ENCODE measurements around the gene ACP4.

ACP4 gene

DNA sequence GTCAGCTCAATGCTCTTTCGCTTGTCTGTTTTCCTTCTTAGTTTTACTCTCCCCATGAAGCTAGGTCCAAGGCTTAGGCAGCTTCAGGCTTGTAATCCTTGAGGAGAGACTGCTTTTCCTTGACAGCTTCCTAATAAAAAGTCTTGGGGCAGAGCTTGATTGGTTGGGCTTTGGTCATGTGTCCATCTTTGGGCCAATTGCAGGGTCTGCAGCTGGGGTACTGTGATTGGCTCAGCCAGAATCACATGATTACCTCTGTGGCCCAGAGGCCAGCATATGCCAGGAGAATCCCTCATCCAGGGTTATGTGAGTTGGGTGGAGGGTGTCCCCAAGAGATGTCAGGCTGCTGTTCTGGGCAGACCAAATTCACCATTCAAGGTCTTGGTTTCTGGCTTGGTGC is 25.2 kb downstream of the ACP4 start:
- TF ChIP-seq, protein P1, sequence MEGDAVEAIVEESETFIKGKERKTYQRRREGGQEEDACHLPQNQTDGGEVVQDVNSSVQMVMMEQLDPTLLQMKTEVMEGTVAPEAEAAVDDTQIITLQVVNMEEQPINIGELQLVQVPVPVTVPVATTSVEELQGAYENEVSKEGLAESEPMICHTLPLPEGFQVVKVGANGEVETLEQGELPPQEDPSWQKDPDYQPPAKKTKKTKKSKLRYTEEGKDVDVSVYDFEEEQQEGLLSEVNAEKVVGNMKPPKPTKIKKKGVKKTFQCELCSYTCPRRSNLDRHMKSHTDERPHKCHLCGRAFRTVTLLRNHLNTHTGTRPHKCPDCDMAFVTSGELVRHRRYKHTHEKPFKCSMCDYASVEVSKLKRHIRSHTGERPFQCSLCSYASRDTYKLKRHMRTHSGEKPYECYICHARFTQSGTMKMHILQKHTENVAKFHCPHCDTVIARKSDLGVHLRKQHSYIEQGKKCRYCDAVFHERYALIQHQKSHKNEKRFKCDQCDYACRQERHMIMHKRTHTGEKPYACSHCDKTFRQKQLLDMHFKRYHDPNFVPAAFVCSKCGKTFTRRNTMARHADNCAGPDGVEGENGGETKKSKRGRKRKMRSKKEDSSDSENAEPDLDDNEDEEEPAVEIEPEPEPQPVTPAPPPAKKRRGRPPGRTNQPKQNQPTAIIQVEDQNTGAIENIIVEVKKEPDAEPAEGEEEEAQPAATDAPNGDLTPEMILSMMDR (conservative IDR thresholded peaks at IDR 0.05; ENCODE audit: low read depth) = no peak
- ChIA-PET POLR2A (ENCODE audit: low non-redundant PET) (no interaction called here), CTCF (no interaction called here)
- H3K27ac ChIP-seq = no peak overlapping the region
- no peak for DNase-seq (ENCODE audit: low spot score)

DNA sequence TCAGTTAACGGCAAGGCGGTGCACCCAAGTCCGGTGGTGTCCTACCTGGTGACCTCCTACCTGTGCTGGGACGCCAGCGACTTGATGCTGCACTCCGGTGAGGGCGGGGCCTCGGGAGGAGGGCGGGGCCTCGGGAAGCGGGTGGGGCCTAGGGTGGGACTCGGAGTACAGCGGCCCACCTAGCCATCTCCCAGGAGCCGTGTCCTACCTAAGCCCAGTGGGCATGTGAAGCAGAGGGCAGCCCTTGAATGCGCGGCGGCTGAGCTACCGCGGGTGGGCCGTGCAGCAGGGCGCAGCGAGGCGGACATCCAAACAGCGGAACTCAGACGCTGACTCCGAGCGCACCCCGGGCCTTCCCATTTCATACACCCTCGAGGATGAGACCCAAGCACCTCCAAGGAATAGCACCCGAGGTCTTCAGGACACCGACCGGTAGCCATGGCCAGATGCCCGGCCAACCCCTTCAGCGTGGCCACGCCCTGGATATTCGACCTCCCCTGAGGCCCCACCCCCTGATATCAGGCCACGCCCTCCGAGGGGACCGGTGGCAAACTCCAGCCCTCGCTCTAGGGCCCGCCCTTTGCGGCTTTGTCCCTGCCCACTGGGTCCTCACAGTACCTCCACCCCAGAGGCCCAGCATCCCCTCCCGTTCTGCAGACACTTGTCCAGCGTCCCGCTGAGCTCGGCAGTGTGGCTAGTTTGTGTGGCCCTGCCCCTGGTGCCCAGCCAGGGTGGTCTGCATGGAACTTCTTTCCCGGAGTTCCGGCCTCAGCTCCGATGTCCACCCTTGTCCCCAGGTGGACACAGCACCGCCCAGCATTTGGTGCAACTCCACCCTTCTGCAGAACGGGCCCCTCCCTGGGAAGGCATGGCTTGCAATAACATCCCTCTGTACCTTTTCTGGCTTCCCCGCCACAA is 28.0 kb downstream of the ACP4 start:
- ChIA-PET POLR2A (ENCODE audit: low non-redundant PET) (no interaction called here), CTCF (interaction anchor here (0.6 kb wide), 1 partner anchor 44 kb away, joined by 4 read pairs; no protein-coding TSS in a partner anchor)
- TF ChIP-seq, protein P1 (conservative IDR thresholded peaks at IDR 0.05; ENCODE audit: low read depth) = no peak
- no peak overlapping the region for H3K27ac ChIP-seq
- DNase-seq (ENCODE audit: low spot score) = no peak

DNA sequence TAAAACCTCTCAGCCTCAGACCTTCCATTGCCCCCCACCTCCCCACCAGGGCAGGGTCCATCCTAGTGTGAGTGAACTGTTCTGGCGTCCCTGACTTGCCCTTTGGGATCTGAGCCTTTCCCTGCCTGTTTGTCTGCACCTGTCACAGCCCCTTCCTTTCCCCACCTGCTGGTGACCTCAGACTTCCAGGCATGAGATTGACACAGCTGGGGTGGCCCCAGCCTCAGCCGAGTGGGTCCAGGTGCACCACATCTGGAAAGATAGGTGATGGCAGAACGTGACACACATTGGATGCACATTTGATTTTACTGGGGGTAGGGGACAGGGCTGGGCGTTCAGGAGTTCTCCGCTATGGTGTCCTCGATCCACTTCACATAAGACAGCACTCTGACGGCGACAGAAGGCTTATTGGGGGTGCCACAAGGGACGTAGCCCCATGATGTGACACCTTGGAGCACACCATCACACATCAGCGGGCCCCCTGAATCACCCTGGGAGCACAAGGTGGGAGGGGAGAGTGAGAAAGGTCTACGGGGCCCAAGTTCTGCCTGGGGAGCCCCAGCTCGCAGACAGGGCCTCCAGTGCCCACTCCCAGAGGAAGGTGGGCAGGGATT is 28.8 kb downstream of the ACP4 start:
- DNase-seq (ENCODE audit: low spot score) = no peak
- POLR2A ChIA-PET (ENCODE audit: low non-redundant PET) = no interaction called here
- TF ChIP-seq, protein P1 (conservative IDR thresholded peaks at IDR 0.05; ENCODE audit: low read depth) = no peak
- CTCF ChIA-PET = interaction anchor here (0.6 kb wide), 1 partner anchor 43 kb away, joined by 4 read pairs; no protein-coding TSS in a partner anchor
- no peak overlapping the region for H3K27ac ChIP-seq

DNA sequence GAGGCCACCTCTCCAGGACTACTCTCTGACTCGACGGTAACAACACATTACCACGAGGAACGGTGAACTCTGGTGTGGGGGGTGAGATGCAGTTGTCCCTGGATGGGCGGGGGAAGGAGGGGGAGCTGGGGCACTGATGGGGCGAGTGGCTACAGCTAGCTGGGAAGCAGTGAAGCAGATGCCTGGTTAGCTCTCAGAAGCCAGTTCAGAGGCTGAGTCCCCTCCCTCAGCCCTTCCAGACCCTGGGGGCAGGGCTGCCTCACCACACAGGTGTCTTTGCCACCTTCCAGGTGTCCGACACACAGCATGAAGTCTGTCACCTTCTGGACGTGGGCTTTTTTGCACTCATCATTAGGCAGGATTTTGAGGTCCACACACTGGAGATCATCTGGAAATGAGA is 29.4 kb downstream of the ACP4 start:
- ChIA-PET CTCF (no interaction called here), POLR2A (ENCODE audit: low non-redundant PET) (no interaction called here)
- no peak overlapping the region for H3K27ac ChIP-seq
- no peak for DNase-seq (ENCODE audit: low spot score)
- TF ChIP-seq, protein P1 (conservative IDR thresholded peaks at IDR 0.05; ENCODE audit: low read depth) = no peak

DNA sequence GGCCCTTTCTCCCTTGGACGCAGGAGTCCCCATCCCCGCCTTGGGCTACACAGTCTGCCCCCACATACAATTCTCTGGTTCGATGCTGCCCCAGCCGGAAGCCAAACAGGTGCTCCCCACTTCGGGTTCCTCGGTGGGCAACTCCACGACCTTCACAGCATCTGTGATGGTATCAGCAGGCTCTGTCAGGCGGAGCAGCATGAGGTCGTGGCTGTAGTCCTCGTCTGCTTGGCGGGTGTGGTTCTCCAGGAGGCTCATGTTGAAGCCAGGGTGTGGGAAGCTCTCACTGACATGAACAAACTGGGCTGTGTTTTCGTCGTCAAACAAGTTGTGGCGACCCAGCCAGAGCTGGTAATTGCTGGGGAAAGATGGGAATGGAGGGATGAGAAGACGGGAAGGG is 29.9 kb downstream of the ACP4 start:
- no peak overlapping the region for H3K27ac ChIP-seq
- TF ChIP-seq, protein P1 (conservative IDR thresholded peaks at IDR 0.05; ENCODE audit: low read depth) = no peak
- CTCF ChIA-PET = no interaction called here
- no peak for DNase-seq (ENCODE audit: low spot score)
- POLR2A ChIA-PET (ENCODE audit: low non-redundant PET) = no interaction called here

DNA sequence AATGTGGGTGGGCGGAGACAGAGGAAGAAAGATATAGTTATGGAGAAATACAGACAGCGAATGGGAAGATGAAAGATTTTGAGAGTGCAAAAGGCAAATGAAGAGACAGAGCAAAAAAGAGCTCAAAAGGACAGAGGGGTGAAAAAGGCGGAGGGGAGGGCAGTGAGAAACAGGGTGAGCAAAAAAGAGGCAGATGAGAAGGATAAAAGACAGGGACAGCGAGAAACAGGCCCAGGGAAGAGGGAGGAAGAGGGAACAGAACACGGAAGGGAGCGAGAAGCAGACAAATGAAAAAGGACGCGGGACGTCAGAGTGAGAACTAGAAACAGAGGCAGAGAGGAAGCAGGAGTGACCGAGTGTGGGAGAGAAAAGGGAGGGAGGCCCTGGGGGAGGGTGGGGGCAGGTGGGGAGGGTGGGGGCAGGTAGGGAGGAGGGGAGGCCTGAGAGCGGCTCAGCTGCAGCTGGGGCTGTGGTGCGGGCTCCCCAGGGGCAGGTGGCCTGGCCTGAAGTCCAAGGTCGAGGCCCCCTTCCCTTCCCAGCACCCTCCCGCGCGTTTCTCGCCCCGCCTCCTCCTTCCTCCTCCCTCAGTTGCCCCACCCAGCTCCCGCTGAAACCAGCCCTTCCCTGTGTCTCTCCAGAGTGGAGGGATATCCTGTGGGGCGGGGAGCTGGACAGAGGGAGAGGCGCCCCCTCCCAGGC is 30.5 kb downstream of the ACP4 start:
- H3K27ac ChIP-seq = no peak overlapping the region
- TF ChIP-seq, protein P1 (conservative IDR thresholded peaks at IDR 0.05; ENCODE audit: low read depth) = no peak
- POLR2A ChIA-PET (ENCODE audit: low non-redundant PET) = no interaction called here
- DNase-seq (ENCODE audit: low spot score) = no peak
- CTCF ChIA-PET = no interaction called here

Data from RWPE1 (cell line).